Heart left ventricle (tissue), 13 donors: ENCODE results near the gene KCNQ1.

Source experiments
- CTCF ChIP-seq, 12 donors: fragments of 200-600 bp; sonication (generic) in 4 of 12; IDR thresholded peaks; one replicate each; pipeline versions ENCODE4 v1.5.0 to v1.8.0; 2018 to 2022; ENCODE audit warnings: antibody characterized with exemption in 12 of 12, mild to moderate bottlenecking in 5 of 12
- POLR2A ChIP-seq, 2 donors: fragments of 450-650 bp; IDR thresholded peaks; one replicate each; pipeline ENCODE4 v1.6.1; 2017; ENCODE audit warnings: antibody characterized with exemption in 2 of 2, mild to moderate bottlenecking in 2 of 2, moderate library complexity in 2 of 2
- donor health status: ischemic (EF 13 %, LVEDD 7.1; RV severe dilation, severe dysfunction).
- donor health status: DM: no; HTN: yes; CAD: no.
- donor health status: DM: no; HTN: no; CAD: no.
- donor health status: ischemic (EF 25% LVEDD 6.9; RV normal size, moderate dysfunction).
- donor health status: ischemic (EF 25% LVEDD 5.7; RV mildly dilated, moderate dysfunction).
- donor health status: ischemic (EF 35%, LVEDD 5.7; RV mildly dilated, moderate dysfunction).
- donor health status: nonischemic (EF 11% LVEDD 7.7; RV severe dilation, severe dysfunction).
- donor health status: DM: yes; HTN: yes; CAD: no.
- donor health status: PGD.
- donor health status: ischemic (EF 29% LVEDD 5.4; RV normal size, mild dysfunction).
- donor health status: nonischemic (EF 23%, LVEDD 6.1; RV moderate dilation, normal function).

- TF ChIP-seq CTCF (IDR thresholded peaks at IDR 0.05) (peak in 9 of 12 donors; percentile 16 to 46 (median 35)), POLR2A (IDR thresholded peaks at IDR 0.05) (no peak)
These were observed 334.1 kb downstream of the KCNQ1 start for GRCh38 chr11:2778630-2779498.
